Testis (tissue), 3 donors: Measurements from ENCODE around the gene DOHH. TPM values are rescaled to one million over a fixed set of nuclear protein-coding genes. Genes with fewer than 3 reads are reported as not detected.
"Not testable (repeated sequence)": the region's sequence is repeated elsewhere in the genome, so short reads cannot be mapped to it uniquely, and the experiment has no call there.

Source experiments
- DNase-seq: peaks from one replicate; pipeline ENCODE4 v3.0.0-alpha.2; 2019
- H3K27ac ChIP-seq, 2 donors: fragments of 200-600 bp; sonication (generic); one replicate each; pipeline ENCODE4 v1.5.1; 2019
- H3K27me3 ChIP-seq: fragments of 200-600 bp; sonication (generic); one replicate; pipeline ENCODE4 v1.5.1; 2019
- H3K36me3 ChIP-seq: fragments of 200-600 bp; sonication (generic); one replicate; pipeline ENCODE4 v1.5.1; 2017; ENCODE audit warnings: low read depth; ENCODE audit errors: missing control alignments
- H3K4me1 ChIP-seq: fragments of 200-600 bp; sonication (generic); one replicate; pipeline ENCODE4 v1.5.1; 2019
- H3K4me3 ChIP-seq, 2 donors: fragments of 200-600 bp; sonication (generic); one replicate each; pipeline ENCODE4 v1.5.1; 2017 to 2019
- H3K9me3 ChIP-seq: fragments of 200-600 bp; sonication (generic); one replicate; pipeline ENCODE4 v1.5.1; 2017
- POLR2A ChIP-seq: fragments of 450-650 bp; IDR thresholded peaks from one replicate; pipeline ENCODE4 v1.6.1; 2017; ENCODE audit warnings: antibody characterized with exemption, mild to moderate bottlenecking, moderate library complexity
- WGBS, 2 donors: methylation state at CpG; one replicate each; pipeline ENCODE4 v1.1.5; 2018; 5-methylcytosine and 5-hydroxymethylcytosine counted together
- intact Hi-C: fragments of 100-400 bp; cut with DNase I; formaldehyde crosslinking; loops from one replicate; pipeline ENCODE4 v1.15.1; 2023; ENCODE audit warnings: low total_unique reads
- polyA plus RNA-seq: library from polyadenylated mRNA; stranded (reverse); fragments of 350-450 nt; fragmentation: Illumina TruSeq; extraction: RNeasy Lipid Tissue Mini Kit (QIAGEN cat#74804); gene quantifications from one replicate; pipeline ENCODE4 v1.2.3, GENCODE V29; 2014; ENCODE audit warnings: low read depth, low replicate concordance; ENCODE audit not compliant: insufficient read depth
- total RNA-seq, 2 donors: library from RNA; depleted of rRNA; stranded (reverse); fragments of >200 nt; gene quantifications; one replicate each; pipeline ENCODE4 v1.2.3, GENCODE V29; 2016
- TF ChIP-seq, protein P1 (sequence below), 3 experiments: fragments of 450-650 bp in 2 of 3; fragments of 200-600 bp in 1 of 3; sonication (generic) in 1 of 3; IDR thresholded peaks; one replicate each; pipeline ENCODE4 v1.5.1; 2016 to 2019; ENCODE audit warnings: antibody characterized with exemption in 3 of 3, mild to moderate bottlenecking in 2 of 3, moderate library complexity in 1 of 3

DOHH gene
- total and polyA plus RNA-seq, 3 donors from 2014 or later, result 10.7 to 29.1 (median 23.5) TPM

DNA sequence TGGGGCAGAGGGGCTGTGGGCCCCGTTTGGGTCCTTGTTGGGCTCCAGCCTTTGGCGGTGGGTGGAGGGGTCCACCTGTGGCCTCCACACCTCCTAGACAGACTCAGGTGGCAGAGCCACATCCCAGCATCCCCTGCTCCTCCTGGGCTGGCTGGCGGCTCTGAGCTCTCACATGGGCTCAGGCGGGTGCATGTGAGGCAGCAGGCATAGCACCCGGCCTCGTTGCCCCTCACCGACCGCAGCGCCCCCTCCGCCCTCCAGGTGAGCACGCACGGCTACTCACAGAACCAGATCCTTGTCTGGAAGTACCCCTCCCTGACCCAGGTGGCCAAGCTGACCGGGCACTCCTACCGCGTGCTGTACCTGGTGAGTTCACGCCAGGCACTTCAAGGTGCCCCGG lies 32.6 kb upstream of the DOHH start:
- no peak for DNase-seq
- Histone ChIP-seq H3K27ac (no peak overlapping the region), H3K27me3 (no peaks in the 10 kb centered on the region), H3K4me1 (peaks cover 25% of the 10 kb centered on the region), H3K9me3 (no peaks in the 10 kb centered on the region), H3K36me3 (no peaks in the 10 kb centered on the region), H3K4me3 (no peak overlapping the region)
- intact Hi-C loops, result no loop called here
- WGBS, 2 donors, result 82% methylated on average over 16 of the region's 17 CpGs; no CpG with 5 or more reads in 1 of the 2 donors
- no peak for TF ChIP-seq POLR2A
- TF ChIP-seq, protein P1, sequence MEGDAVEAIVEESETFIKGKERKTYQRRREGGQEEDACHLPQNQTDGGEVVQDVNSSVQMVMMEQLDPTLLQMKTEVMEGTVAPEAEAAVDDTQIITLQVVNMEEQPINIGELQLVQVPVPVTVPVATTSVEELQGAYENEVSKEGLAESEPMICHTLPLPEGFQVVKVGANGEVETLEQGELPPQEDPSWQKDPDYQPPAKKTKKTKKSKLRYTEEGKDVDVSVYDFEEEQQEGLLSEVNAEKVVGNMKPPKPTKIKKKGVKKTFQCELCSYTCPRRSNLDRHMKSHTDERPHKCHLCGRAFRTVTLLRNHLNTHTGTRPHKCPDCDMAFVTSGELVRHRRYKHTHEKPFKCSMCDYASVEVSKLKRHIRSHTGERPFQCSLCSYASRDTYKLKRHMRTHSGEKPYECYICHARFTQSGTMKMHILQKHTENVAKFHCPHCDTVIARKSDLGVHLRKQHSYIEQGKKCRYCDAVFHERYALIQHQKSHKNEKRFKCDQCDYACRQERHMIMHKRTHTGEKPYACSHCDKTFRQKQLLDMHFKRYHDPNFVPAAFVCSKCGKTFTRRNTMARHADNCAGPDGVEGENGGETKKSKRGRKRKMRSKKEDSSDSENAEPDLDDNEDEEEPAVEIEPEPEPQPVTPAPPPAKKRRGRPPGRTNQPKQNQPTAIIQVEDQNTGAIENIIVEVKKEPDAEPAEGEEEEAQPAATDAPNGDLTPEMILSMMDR (IDR thresholded peaks at IDR 0.05), result no peak

DNA sequence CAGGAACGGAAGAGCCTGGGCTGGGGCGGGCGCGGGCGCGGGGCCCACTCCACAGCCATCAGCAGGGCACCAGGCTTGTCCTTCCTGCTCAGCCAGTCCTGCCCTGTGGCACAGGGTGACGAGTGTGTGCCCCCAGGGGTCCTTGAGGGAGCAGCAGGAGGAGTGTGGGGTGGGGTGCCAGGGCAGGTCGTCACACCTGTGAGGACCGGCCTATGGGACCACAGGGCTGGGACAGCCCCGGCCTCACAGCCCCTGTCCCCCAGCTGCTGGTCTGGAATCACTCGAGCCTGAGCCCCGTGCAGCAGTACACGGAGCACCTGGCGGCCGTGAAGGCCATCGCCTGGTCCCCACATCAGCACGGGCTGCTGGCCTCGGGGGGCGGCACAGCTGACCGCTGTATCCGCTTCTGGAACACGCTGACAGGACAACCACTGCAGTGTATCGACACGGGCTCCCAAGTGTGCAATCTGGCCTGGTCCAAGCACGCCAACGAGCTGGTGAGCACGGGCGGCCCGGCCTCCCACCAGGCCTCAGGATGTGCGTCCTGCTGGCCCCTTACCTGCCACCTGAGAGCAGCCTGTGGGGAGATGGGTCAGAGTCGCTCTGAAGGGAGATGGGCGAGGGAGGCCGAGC lies 31.8 kb upstream of the DOHH start:
- Histone ChIP-seq H3K27me3 (no peaks in the 10 kb centered on the region), H3K9me3 (no peaks in the 10 kb centered on the region), H3K36me3 (no peaks in the 10 kb centered on the region), H3K4me1 (peaks cover 23% of the 10 kb centered on the region), H3K27ac (no peak overlapping the region), H3K4me3 (no peak overlapping the region)
- DNase-seq, result no peak
- TF ChIP-seq, protein P1 (IDR thresholded peaks at IDR 0.05), result no peak
- no peak for TF ChIP-seq POLR2A
- intact Hi-C loops, result no loop called here
- 87 to 93% methylated on average over 4 to 33 of the region's 33 CpGs for WGBS, 2 donors

DNA sequence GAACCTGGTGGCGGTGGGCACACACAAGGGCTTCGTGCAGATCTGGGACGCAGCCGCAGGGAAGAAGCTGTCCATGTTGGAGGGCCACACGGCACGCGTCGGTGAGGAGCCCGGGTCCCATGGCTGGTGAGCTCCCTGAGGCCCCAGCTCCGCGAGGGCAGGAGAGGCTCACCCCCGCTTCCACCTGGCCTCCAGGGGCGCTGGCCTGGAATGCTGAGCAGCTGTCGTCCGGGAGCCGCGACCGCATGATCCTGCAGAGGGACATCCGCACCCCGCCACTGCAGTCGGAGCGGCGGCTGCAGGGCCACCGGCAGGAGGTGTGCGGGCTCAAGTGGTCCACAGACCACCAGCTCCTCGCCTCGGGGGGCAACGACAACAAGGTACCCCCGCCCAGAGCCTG lies 31.2 kb upstream of the DOHH start:
- H3K27ac ChIP-seq, result no peak overlapping the region
- peaks cover 17% of the 10 kb centered on the region for H3K4me1 ChIP-seq
- no peaks in the 10 kb centered on the region for H3K9me3 ChIP-seq
- TF ChIP-seq, protein P1 (IDR thresholded peaks at IDR 0.05), result no peak
- TF ChIP-seq POLR2A, result no peak
- H3K36me3 ChIP-seq, result no peaks in the 10 kb centered on the region
- no peak for DNase-seq
- intact Hi-C loops, result no loop called here
- H3K4me3 ChIP-seq, result no peak overlapping the region
- no peaks in the 10 kb centered on the region for H3K27me3 ChIP-seq
- WGBS, 2 donors, result 88% methylated on average over 27 of the region's 29 CpGs; no CpG with 5 or more reads in 1 of the 2 donors

DNA sequence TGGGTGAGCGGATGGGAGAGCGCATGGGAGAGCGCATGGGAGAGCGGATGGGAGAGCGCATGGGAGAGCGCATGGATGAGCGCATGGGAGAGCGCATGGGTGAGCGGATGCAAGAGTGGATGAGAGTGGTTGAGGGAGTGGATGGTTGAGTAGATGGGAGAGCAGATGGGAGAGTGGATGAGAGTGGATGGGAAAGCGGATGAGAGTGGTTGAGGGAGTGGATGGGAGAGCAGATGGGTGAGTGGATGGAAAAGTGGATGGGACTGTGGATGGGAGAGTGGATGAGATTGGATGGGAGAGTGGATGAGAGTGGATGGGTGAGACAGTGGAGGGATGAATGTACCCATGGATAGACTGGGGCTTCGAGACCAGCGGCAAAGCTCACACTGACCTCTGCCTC lies 29.9 kb upstream of the DOHH start:
- Histone ChIP-seq H3K27me3 (no peaks in the 10 kb centered on the region), H3K36me3 (no peaks in the 10 kb centered on the region), H3K4me1 (peaks cover 10% of the 10 kb centered on the region), H3K4me3 (no peak overlapping the region), H3K27ac (no peak overlapping the region), H3K9me3 (no peaks in the 10 kb centered on the region)
- intact Hi-C loops, result no loop called here
- 94 to 98% methylated on average over 12 of the region's 12 CpGs for WGBS, 2 donors
- TF ChIP-seq, protein P1 (IDR thresholded peaks at IDR 0.05), result no peak
- TF ChIP-seq POLR2A, result no peak
- no peak for DNase-seq

DNA sequence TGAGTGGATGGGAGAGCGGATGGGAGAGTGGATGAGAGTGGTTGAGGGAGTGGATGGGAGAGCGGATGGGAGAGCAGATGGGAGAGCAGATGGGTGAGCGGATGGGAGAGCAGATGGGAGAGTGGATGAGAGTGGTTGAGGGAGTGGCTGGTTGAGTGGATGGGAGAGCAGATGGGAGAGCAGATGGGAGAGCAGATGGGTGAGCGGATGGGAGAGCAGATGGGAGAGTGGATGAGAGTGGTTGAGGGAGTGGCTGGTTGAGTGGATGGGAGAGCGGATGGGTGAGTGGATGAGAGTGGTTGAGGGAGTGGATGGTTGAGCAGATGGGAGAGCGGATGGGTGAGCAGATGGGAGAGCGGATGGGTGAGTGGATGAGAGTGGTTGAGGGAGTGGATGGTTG lies 28.8 kb upstream of the DOHH start:
- H3K27ac ChIP-seq, intact Hi-C loops, H3K27me3 ChIP-seq, DNase-seq, H3K36me3 ChIP-seq, H3K9me3 ChIP-seq, H3K4me3 ChIP-seq: not testable (repeated sequence)
- 91 to 95% methylated on average over 7 of the region's 7 CpGs for WGBS, 2 donors
- peaks cover 10% of the 10 kb centered on the region for H3K4me1 ChIP-seq
